Mammary epithelial cell (primary cell): ENCODE data around the gene PHC2.

Experiments used
- CTCF ChIP-seq, 2 donors: IDR thresholded peaks in 1 of 2; conservative IDR thresholded peaks in 1 of 2; 2 replicates each; pipeline ENCODE4 v1.5.1; 2011 to 2012; ENCODE audit warnings: inconsistent platforms in 2 of 2, low read length in 2 of 2, mild to moderate bottlenecking in 2 of 2, control low read depth in 1 of 2, low read depth in 1 of 2; ENCODE audit not compliant: insufficient read depth in 1 of 2; ENCODE audit errors: extremely low read depth in 1 of 2
- EZH2 ChIP-seq: IDR thresholded peaks from 2 replicates; pipeline ENCODE4 v1.6.1; 2012; ENCODE audit warnings: low read length, inconsistent platforms, borderline replicate concordance

- no peak for TF ChIP-seq CTCF (conservative IDR thresholded peaks at IDR 0.05 in 1 of 2, IDR thresholded peaks at IDR 0.05 in 1 of 2; ENCODE audit: extremely low read depth in 1 of 2, insufficient read depth in 1 of 2, low read depth in 1 of 2, low read length in 2 of 2)
- no peak for TF ChIP-seq EZH2
Measured at GRCh38 chr1:33368431-33368830, 62.5 kb downstream of the PHC2 start.
